ENCODE data around the gene LMO3.

LMO3 gene

DNA sequence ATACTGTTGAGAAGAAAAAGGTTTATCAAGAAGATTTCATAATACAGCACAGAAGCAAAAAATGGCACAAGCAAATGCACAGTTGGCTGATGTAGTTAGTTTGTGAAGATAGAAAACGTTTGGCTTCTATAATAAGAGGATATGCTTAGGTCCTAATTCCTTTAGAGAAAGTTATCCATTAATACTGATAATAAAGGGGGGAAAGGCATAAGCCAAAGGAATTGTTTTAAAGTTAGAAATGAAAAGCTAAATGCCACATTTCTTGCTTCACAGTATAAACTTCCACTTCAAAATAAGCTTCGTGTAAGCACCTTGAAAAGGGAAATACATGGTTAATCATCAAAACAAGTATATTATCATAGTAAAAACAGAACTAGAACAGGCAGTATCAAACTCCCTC lies 12.4 kb downstream of the LMO3 start:
- Histone ChIP-seq H3K27ac (replicated peaks; ENCODE audit: low read length) (no peak overlapping the region), H4K8ac (ENCODE audit: low read depth, low read length) (no peak overlapping the region)

DNA sequence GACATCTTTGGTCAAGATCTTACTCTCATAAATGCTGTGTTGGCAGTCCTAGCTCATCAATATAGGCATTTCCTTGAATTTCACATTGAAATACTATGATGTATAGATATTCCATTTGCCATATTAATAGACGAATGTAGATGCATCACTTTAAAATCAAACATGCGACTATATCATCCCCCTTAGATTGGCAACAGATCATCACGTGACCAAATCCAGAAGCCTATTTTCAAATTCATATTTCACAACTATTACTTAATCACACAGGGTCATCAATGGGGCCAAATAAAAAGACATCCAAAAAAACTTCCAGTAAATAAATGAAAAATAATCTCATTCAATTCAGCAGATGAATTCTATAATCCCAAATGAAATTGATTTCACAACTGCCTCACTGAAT lies 15.3 kb downstream of the LMO3 start:
- no peak overlapping the region for H3K4me3 ChIP-seq (ENCODE audit: low read length in 2 of 2)
- no peak overlapping the region for H3K18ac ChIP-seq (ENCODE audit: low read length)
- H3K79me1 ChIP-seq (ENCODE audit: low read depth, low read length): no peaks in the 10 kb centered on the region
- no peak overlapping the region for H3K4ac ChIP-seq (ENCODE audit: low read length)
- H3K14ac ChIP-seq (ENCODE audit: low read length): no peak overlapping the region
- no peak overlapping the region for H4K8ac ChIP-seq (ENCODE audit: low read depth, low read length)
- no peak overlapping the region for H2BK5ac ChIP-seq (ENCODE audit: low read length)
- no peak overlapping the region for H3K9ac ChIP-seq (ENCODE audit: low read depth, low read length, poor library complexity)
- H3K27ac ChIP-seq (replicated peaks; ENCODE audit: low read length): no peak overlapping the region
- H2BK120ac ChIP-seq (ENCODE audit: low read depth, low read length): no peak overlapping the region
- H3K4me2 ChIP-seq (ENCODE audit: insufficient read depth, low read length, poor library complexity, severe bottlenecking): no peak overlapping the region
- no peaks in the 10 kb centered on the region for H3K27me3 ChIP-seq (ENCODE audit: control insufficient read depth in 3 of 3, insufficient read depth in 3 of 3, low read depth in 1 of 3, low read length in 3 of 3)
- H2BK15ac ChIP-seq (ENCODE audit: low read length): no peak overlapping the region
- no peak overlapping the region for H2AFZ ChIP-seq (ENCODE audit: low read length)
- no CpG with 5 or more reads among the region's 3 CpGs for WGBS, 2 donors (ENCODE audit: extremely low coverage in 2 of 2, insufficient read length in 2 of 2, insufficient replicate concordance in 1 of 2)
- no peak overlapping the region for H3K23ac ChIP-seq (ENCODE audit: low read depth, low read length, poor library complexity)
- H3K36me3 ChIP-seq (replicated peaks in 1 of 2; ENCODE audit: control insufficient read depth in 2 of 2, insufficient read depth in 2 of 2, low read length in 2 of 2): no peaks in the 10 kb centered on the region
- H3K9me3 ChIP-seq (replicated peaks in 1 of 2; ENCODE audit: control insufficient read depth in 2 of 2, insufficient read depth in 1 of 2, low read depth in 1 of 2, low read length in 2 of 2): no peaks in the 10 kb centered on the region
- H4K91ac ChIP-seq (ENCODE audit: low read depth, low read length, poor library complexity): no peak overlapping the region
- no peak for DNase-seq (ENCODE audit: low spot score)
- H2AK5ac ChIP-seq (ENCODE audit: low read depth, low read length): no peak overlapping the region
- no peak overlapping the region for H2BK12ac ChIP-seq (ENCODE audit: low read length)
- peaks cover 0 to 2% of the 10 kb centered on the region in 2 donors for H3K4me1 ChIP-seq (ENCODE audit: control insufficient read depth in 2 of 2, insufficient read depth in 1 of 2, low read depth in 1 of 2, low read length in 2 of 2)

More for the DNA sequence above, 12.4 kb downstream of the LMO3 start:
- Histone ChIP-seq H2BK5ac (ENCODE audit: low read length) (no peak overlapping the region), H2BK12ac (ENCODE audit: low read length) (no peak overlapping the region), H3K79me1 (ENCODE audit: low read depth, low read length) (no peaks in the 10 kb centered on the region), H2BK120ac (ENCODE audit: low read depth, low read length) (no peak overlapping the region), H3K4ac (ENCODE audit: low read length) (no peak overlapping the region), H3K9me3 (replicated peaks in 1 of 2; ENCODE audit: control insufficient read depth in 2 of 2, insufficient read depth in 1 of 2, low read depth in 1 of 2, low read length in 2 of 2) (no peaks in the 10 kb centered on the region), H2BK15ac (ENCODE audit: low read length) (no peak overlapping the region), H3K36me3 (replicated peaks in 1 of 2; ENCODE audit: control insufficient read depth in 2 of 2, insufficient read depth in 2 of 2, low read length in 2 of 2) (no peaks in the 10 kb centered on the region), H3K4me1 (ENCODE audit: control insufficient read depth in 2 of 2, insufficient read depth in 1 of 2, low read depth in 1 of 2, low read length in 2 of 2) (peaks cover 0 to 2% of the 10 kb centered on the region in 2 donors), H3K4me3 (ENCODE audit: low read length in 2 of 2) (no peak overlapping the region), H2AFZ (ENCODE audit: low read length) (no peak overlapping the region), H3K9ac (ENCODE audit: low read depth, low read length, poor library complexity) (no peak overlapping the region), H3K27me3 (ENCODE audit: control insufficient read depth in 3 of 3, insufficient read depth in 3 of 3, low read depth in 1 of 3, low read length in 3 of 3) (no peaks in the 10 kb centered on the region), H3K23ac (ENCODE audit: low read depth, low read length, poor library complexity) (no peak overlapping the region), H2AK5ac (ENCODE audit: low read depth, low read length) (no peak overlapping the region), H3K14ac (ENCODE audit: low read length) (no peak overlapping the region), H3K4me2 (ENCODE audit: insufficient read depth, low read length, poor library complexity, severe bottlenecking) (no peak overlapping the region), H4K91ac (ENCODE audit: low read depth, low read length, poor library complexity) (no peak overlapping the region), H3K18ac (ENCODE audit: low read length) (no peak overlapping the region)
- no peak for DNase-seq (ENCODE audit: low spot score)
- WGBS, 2 donors (ENCODE audit: extremely low coverage in 2 of 2, insufficient read length in 2 of 2, insufficient replicate concordance in 1 of 2): no CpG with 5 or more reads among the region's 2 CpGs

DNA sequence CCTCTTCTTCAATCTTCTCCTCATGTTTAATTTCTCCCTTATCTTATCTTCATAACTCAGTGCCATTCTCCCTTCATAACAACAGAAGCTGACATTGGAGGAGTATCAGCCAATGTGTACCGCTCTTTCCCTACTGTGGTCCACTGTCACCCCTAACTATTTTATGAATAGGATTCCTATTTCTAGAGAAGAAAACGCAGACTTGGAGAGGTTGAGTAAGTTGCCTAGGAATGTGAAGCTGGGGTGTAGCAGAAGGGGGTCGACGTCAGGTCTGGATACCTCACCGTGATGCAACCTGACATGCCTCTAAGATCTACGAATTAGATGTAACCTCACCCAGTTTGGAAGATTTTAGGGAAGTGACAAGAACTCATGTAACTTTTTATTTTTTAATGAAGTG lies 17.1 kb downstream of the LMO3 start:
- Histone ChIP-seq H3K9ac (ENCODE audit: low read depth, low read length, poor library complexity) (no peak overlapping the region), H2BK15ac (ENCODE audit: low read length) (no peak overlapping the region), H3K27me3 (ENCODE audit: control insufficient read depth in 3 of 3, insufficient read depth in 3 of 3, low read depth in 1 of 3, low read length in 3 of 3) (no peaks in the 10 kb centered on the region), H3K23ac (ENCODE audit: low read depth, low read length, poor library complexity) (no peak overlapping the region), H3K36me3 (replicated peaks in 1 of 2; ENCODE audit: control insufficient read depth in 2 of 2, insufficient read depth in 2 of 2, low read length in 2 of 2) (peaks cover 0 to 3% of the 10 kb centered on the region in 2 donors), H2BK12ac (ENCODE audit: low read length) (no peak overlapping the region), H3K27ac (replicated peaks; ENCODE audit: low read length) (no peak overlapping the region), H3K4me2 (ENCODE audit: insufficient read depth, low read length, poor library complexity, severe bottlenecking) (no peak overlapping the region), H2AFZ (ENCODE audit: low read length) (no peak overlapping the region), H4K91ac (ENCODE audit: low read depth, low read length, poor library complexity) (no peak overlapping the region), H3K4me1 (ENCODE audit: control insufficient read depth in 2 of 2, insufficient read depth in 1 of 2, low read depth in 1 of 2, low read length in 2 of 2) (peaks cover 0 to 2% of the 10 kb centered on the region in 2 donors), H3K4me3 (ENCODE audit: low read length in 2 of 2) (no peak overlapping the region), H2BK120ac (ENCODE audit: low read depth, low read length) (no peak overlapping the region), H3K9me3 (replicated peaks in 1 of 2; ENCODE audit: control insufficient read depth in 2 of 2, insufficient read depth in 1 of 2, low read depth in 1 of 2, low read length in 2 of 2) (no peaks in the 10 kb centered on the region), H3K14ac (ENCODE audit: low read length) (no peak overlapping the region), H4K8ac (ENCODE audit: low read depth, low read length) (no peak overlapping the region), H2BK5ac (ENCODE audit: low read length) (no peak overlapping the region), H3K18ac (ENCODE audit: low read length) (no peak overlapping the region), H2AK5ac (ENCODE audit: low read depth, low read length) (no peak overlapping the region), H3K79me1 (ENCODE audit: low read depth, low read length) (no peaks in the 10 kb centered on the region), H3K4ac (ENCODE audit: low read length) (no peak overlapping the region)
- DNase-seq (ENCODE audit: low spot score): no peak
- WGBS, 2 donors (ENCODE audit: extremely low coverage in 2 of 2, insufficient read length in 2 of 2, insufficient replicate concordance in 1 of 2): no CpG with 5 or more reads among the region's 6 CpGs

DNA sequence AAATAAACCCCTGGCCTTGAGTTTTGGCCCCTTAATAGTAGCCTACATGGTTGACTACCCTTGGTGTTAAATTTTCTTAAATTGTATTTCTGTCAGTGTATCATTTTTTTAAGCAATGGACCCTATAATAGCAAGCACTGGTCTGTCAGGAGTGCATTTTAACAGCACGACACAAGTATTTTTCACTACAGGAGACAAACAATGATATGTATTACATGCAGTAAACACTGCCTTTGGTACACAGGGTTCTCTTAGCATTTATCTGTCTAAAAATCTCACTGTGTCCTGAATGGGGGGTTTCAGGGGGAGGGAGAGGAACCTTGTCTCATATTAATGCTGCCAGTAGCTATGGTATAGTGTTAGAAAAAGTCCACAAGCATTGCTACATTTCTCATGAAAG lies 18.4 kb downstream of the LMO3 start:
- Histone ChIP-seq H3K4ac (ENCODE audit: low read length) (no peak overlapping the region), H3K36me3 (replicated peaks in 1 of 2; ENCODE audit: control insufficient read depth in 2 of 2, insufficient read depth in 2 of 2, low read length in 2 of 2) (peaks cover 0 to 3% of the 10 kb centered on the region in 2 donors), H3K4me1 (ENCODE audit: control insufficient read depth in 2 of 2, insufficient read depth in 1 of 2, low read depth in 1 of 2, low read length in 2 of 2) (peaks cover 0 to 2% of the 10 kb centered on the region in 2 donors), H2BK12ac (ENCODE audit: low read length) (no peak overlapping the region), H4K8ac (ENCODE audit: low read depth, low read length) (no peak overlapping the region), H2BK5ac (ENCODE audit: low read length) (no peak overlapping the region), H3K18ac (ENCODE audit: low read length) (no peak overlapping the region), H3K27ac (replicated peaks; ENCODE audit: low read length) (no peak overlapping the region), H4K91ac (ENCODE audit: low read depth, low read length, poor library complexity) (no peak overlapping the region), H3K9me3 (replicated peaks in 1 of 2; ENCODE audit: control insufficient read depth in 2 of 2, insufficient read depth in 1 of 2, low read depth in 1 of 2, low read length in 2 of 2) (no peaks in the 10 kb centered on the region), H2AFZ (ENCODE audit: low read length) (no peak overlapping the region), H2AK5ac (ENCODE audit: low read depth, low read length) (no peak overlapping the region), H3K79me1 (ENCODE audit: low read depth, low read length) (no peaks in the 10 kb centered on the region), H3K4me2 (ENCODE audit: insufficient read depth, low read length, poor library complexity, severe bottlenecking) (no peak overlapping the region), H3K23ac (ENCODE audit: low read depth, low read length, poor library complexity) (no peak overlapping the region), H3K4me3 (ENCODE audit: low read length in 2 of 2) (no peak overlapping the region), H3K14ac (ENCODE audit: low read length) (no peak overlapping the region), H2BK120ac (ENCODE audit: low read depth, low read length) (no peak overlapping the region), H3K9ac (ENCODE audit: low read depth, low read length, poor library complexity) (no peak overlapping the region), H3K27me3 (ENCODE audit: control insufficient read depth in 3 of 3, insufficient read depth in 3 of 3, low read depth in 1 of 3, low read length in 3 of 3) (no peaks in the 10 kb centered on the region), H2BK15ac (ENCODE audit: low read length) (no peak overlapping the region)
- DNase-seq (ENCODE audit: low spot score): no peak
- no CpG with 5 or more reads among the region's 1 CpG for WGBS, 2 donors (ENCODE audit: extremely low coverage in 2 of 2, insufficient read length in 2 of 2, insufficient replicate concordance in 1 of 2)

All from neuronal stem cell (in vitro differentiated cells).